ENCODE measurements around the gene ITPR1. TPM values are rescaled to one million over a fixed set of nuclear protein-coding genes. Genes with fewer than 3 reads are reported as not detected.

Gene ITPR1
- polyA plus RNA-seq, 1 donor from 2014 or later = 2.1 TPM

DNA sequence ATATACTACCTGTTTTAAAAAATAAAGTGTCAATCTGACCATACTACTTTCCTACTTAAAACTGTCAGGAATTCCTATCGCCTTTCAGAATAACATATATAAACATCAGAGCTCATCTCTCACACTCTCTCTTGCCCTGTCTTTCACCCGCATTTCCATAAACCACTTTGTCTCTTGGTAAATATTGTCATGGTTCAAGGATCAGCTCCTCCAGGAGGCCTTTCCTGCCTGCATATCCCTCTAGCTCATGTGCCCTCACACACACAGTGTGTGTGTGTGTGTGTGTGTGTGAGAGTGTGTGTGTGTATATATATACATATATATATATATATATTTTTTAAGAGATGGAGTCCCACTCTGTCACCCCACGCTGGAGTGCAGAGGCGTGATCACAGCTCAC is 32.8 kb upstream of the ITPR1 start:
- H3K9me2 ChIP-seq (ENCODE audit: insufficient read depth, low read length) = no peaks in the 10 kb centered on the region
- TF ChIP-seq POLR2AphosphoS5 (IDR thresholded peaks at IDR 0.05) (no peak), TAF1 (IDR thresholded peaks at IDR 0.05; ENCODE audit: low read depth) (no peak), RAD21 (conservative IDR thresholded peaks at IDR 0.05) (no peak), CTCF (IDR thresholded peaks at IDR 0.05; ENCODE audit: poor library complexity, severe bottlenecking) (no peak)
- H3K27me3 ChIP-seq (ENCODE audit: insufficient read depth, low read depth, low read length) = no peaks in the 10 kb centered on the region
- H3K9me3 ChIP-seq (ENCODE audit: low read length) = no peaks in the 10 kb centered on the region
- H3K79me2 ChIP-seq (replicated peaks; ENCODE audit: insufficient read depth, low read length) = no peaks in the 10 kb centered on the region
- no peak overlapping the region for H3K4me2 ChIP-seq (ENCODE audit: low read length)
- H3K27ac ChIP-seq (ENCODE audit: low read length) = no peak overlapping the region
- H3K4me3 ChIP-seq (ENCODE audit: low read length) = no peak overlapping the region
- H3K9ac ChIP-seq (ENCODE audit: low read length) = no peak overlapping the region
- H2AFZ ChIP-seq (ENCODE audit: low read depth, low read length) = no peak overlapping the region
- H3K36me3 ChIP-seq (ENCODE audit: insufficient read depth, low read length) = no peaks in the 10 kb centered on the region
- H3F3A ChIP-seq (ENCODE audit: insufficient read depth, low read length, poor library complexity, severe bottlenecking) = no peaks in the 10 kb centered on the region
- no peaks in the 10 kb centered on the region for H4K20me1 ChIP-seq (ENCODE audit: insufficient read depth)

DNA sequence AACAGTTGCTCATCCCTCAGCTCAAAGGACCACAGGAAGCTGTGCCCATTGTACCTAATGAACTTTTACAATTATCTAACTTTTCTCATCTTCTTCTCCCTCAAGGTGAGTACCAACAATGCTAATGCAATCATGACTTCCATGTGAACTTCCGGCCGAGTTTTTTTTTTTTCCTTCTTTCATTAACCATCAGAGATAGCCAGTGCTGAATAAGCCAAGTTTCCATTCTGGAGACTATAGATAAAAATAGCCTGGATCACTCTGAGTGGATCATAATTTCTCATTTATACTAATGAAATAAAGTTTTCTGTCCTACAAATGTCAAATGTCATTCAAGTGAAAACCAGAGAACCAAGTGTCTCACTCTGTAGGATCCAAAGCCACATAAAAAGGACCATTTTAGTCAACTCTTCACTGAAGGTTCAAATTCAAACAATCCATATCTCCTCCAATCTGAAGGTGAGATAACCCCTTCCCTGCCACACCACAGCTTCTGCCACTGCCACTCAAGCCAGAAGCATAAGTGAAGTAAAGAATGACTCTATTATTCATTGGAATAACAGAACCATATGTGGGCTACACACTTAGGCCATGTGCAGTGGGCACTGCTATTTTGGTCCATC is 31.6 kb upstream of the ITPR1 start:
- H3K79me2 ChIP-seq (replicated peaks; ENCODE audit: insufficient read depth, low read length) = peaks cover 2% of the 10 kb centered on the region
- H3K9ac ChIP-seq (ENCODE audit: low read length) = no peak overlapping the region
- TF ChIP-seq SMC3 (conservative IDR thresholded peaks at IDR 0.05; ENCODE audit: poor library complexity) = no peak
- TF ChIP-seq EP300 (conservative IDR thresholded peaks at IDR 0.05; ENCODE audit: poor library complexity, severe bottlenecking) = no peak
- TF ChIP-seq, protein P1, sequence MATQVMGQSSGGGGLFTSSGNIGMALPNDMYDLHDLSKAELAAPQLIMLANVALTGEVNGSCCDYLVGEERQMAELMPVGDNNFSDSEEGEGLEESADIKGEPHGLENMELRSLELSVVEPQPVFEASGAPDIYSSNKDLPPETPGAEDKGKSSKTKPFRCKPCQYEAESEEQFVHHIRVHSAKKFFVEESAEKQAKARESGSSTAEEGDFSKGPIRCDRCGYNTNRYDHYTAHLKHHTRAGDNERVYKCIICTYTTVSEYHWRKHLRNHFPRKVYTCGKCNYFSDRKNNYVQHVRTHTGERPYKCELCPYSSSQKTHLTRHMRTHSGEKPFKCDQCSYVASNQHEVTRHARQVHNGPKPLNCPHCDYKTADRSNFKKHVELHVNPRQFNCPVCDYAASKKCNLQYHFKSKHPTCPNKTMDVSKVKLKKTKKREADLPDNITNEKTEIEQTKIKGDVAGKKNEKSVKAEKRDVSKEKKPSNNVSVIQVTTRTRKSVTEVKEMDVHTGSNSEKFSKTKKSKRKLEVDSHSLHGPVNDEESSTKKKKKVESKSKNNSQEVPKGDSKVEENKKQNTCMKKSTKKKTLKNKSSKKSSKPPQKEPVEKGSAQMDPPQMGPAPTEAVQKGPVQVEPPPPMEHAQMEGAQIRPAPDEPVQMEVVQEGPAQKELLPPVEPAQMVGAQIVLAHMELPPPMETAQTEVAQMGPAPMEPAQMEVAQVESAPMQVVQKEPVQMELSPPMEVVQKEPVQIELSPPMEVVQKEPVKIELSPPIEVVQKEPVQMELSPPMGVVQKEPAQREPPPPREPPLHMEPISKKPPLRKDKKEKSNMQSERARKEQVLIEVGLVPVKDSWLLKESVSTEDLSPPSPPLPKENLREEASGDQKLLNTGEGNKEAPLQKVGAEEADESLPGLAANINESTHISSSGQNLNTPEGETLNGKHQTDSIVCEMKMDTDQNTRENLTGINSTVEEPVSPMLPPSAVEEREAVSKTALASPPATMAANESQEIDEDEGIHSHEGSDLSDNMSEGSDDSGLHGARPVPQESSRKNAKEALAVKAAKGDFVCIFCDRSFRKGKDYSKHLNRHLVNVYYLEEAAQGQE (IDR thresholded peaks at IDR 0.05; ENCODE audit: borderline replicate concordance) = no peak
- TF ChIP-seq POLR2AphosphoS5 (IDR thresholded peaks at IDR 0.05) = no peak
- TF ChIP-seq EZH2 (IDR thresholded peaks at IDR 0.05; ENCODE audit: borderline replicate concordance, insufficient read depth, low read length, poor library complexity, severe bottlenecking) = no peak
- no peak for TF ChIP-seq TAF1 (IDR thresholded peaks at IDR 0.05; ENCODE audit: low read depth)
- no peak for TF ChIP-seq RAD21 (conservative IDR thresholded peaks at IDR 0.05)
- no peak for TF ChIP-seq CTCF (IDR thresholded peaks at IDR 0.05; ENCODE audit: poor library complexity, severe bottlenecking)
- no peak for TF ChIP-seq MXI1 (conservative IDR thresholded peaks at IDR 0.05; ENCODE audit: poor library complexity, severe bottlenecking)
- H2AFZ ChIP-seq (ENCODE audit: low read depth, low read length) = no peak overlapping the region
- H3K27me3 ChIP-seq (ENCODE audit: insufficient read depth, low read depth, low read length) = no peaks in the 10 kb centered on the region
- H3K9me2 ChIP-seq (ENCODE audit: insufficient read depth, low read length) = no peaks in the 10 kb centered on the region
- no peaks in the 10 kb centered on the region for H3K9me3 ChIP-seq (ENCODE audit: low read length)
- H3K27ac ChIP-seq (ENCODE audit: low read length) = no peak overlapping the region
- H3K4me3 ChIP-seq (ENCODE audit: low read length) = no peak overlapping the region
- no peaks in the 10 kb centered on the region for H3K36me3 ChIP-seq (ENCODE audit: insufficient read depth, low read length)
- H3F3A ChIP-seq (ENCODE audit: insufficient read depth, low read length, poor library complexity, severe bottlenecking) = no peaks in the 10 kb centered on the region
- no peak overlapping the region for H3K4me2 ChIP-seq (ENCODE audit: low read length)
- H4K20me1 ChIP-seq (ENCODE audit: insufficient read depth) = no peaks in the 10 kb centered on the region

Measured in neural cell (in vitro differentiated cells).